ENCODE results near the gene NANP. TPM values are rescaled to one million over a fixed set of nuclear protein-coding genes. Genes with fewer than 3 reads are reported as not detected.

Gene NANP
- 5.5 TPM for polyA plus RNA-seq (2013, experiment 1 of 2)
- 5.6 TPM for polyA plus RNA-seq (2013, experiment 2 of 2)

- H3K4ac ChIP-seq (ENCODE audit: low read length), result peak within 1 kb of the TSS; percentile 85
- WGBS, 2 donors (ENCODE audit: extremely low coverage in 2 of 2, insufficient read length in 2 of 2, insufficient replicate concordance in 1 of 2), result no CpG with 5 or more reads among the region's 81 CpGs
- H3K79me1 ChIP-seq (ENCODE audit: low read depth, low read length), result peaks cover 1% of the 10 kb centered on the region
- H2BK12ac ChIP-seq (ENCODE audit: low read length), result peak within 1 kb of the TSS; percentile 58
- peak within 1 kb of the TSS; percentile 76 for H3K27ac ChIP-seq (replicated peaks; ENCODE audit: low read length)
- H3K9ac ChIP-seq (ENCODE audit: low read depth, low read length, poor library complexity), result peak within 1 kb of the TSS; percentile 95
- H3K14ac ChIP-seq (ENCODE audit: low read length), result peak within 1 kb of the TSS; percentile 100
- peaks cover 0 to 5% (median 0%) of the 10 kb centered on the region in 3 experiments for H3K27me3 ChIP-seq (ENCODE audit: control insufficient read depth in 3 of 3, insufficient read depth in 3 of 3, low read depth in 1 of 3, low read length in 3 of 3)
- H3K4me2 ChIP-seq (ENCODE audit: insufficient read depth, low read length, poor library complexity, severe bottlenecking), result peak within 1 kb of the TSS; percentile 96
- H2BK15ac ChIP-seq (ENCODE audit: low read length), result peak within 1 kb of the TSS; percentile 99
- peak within 1 kb of the TSS; percentile 74 for H2AK5ac ChIP-seq (ENCODE audit: low read depth, low read length)
- DNase-seq (ENCODE audit: low spot score), result peak; percentile 93
- peak within 1 kb of the TSS; percentile 46 for H2BK5ac ChIP-seq (ENCODE audit: low read length)
- H3K18ac ChIP-seq (ENCODE audit: low read length), result peak within 1 kb of the TSS; percentile 99
- H4K91ac ChIP-seq (ENCODE audit: low read depth, low read length, poor library complexity), result peak within 1 kb of the TSS; percentile 95
- peaks cover 0 to 12% of the 10 kb centered on the region in 2 donors for H3K36me3 ChIP-seq (replicated peaks in 1 of 2; ENCODE audit: control insufficient read depth in 2 of 2, insufficient read depth in 2 of 2, low read length in 2 of 2)
- peak within 1 kb of the TSS; percentile 97 for H2AFZ ChIP-seq (ENCODE audit: low read length)
- H2BK120ac ChIP-seq (ENCODE audit: low read depth, low read length), result peak within 1 kb of the TSS; percentile 64
- H3K23ac ChIP-seq (ENCODE audit: low read depth, low read length, poor library complexity), result peak within 1 kb of the TSS; percentile 99
- H3K4me3 ChIP-seq (ENCODE audit: low read length in 2 of 2), result peak within 1 kb of the TSS; percentile 60 to 88
- peak within 1 kb of the TSS; percentile 95 for H4K8ac ChIP-seq (ENCODE audit: low read depth, low read length)
- peaks cover 0 to 5% of the 10 kb centered on the region in 2 donors for H3K9me3 ChIP-seq (replicated peaks in 1 of 2; ENCODE audit: control insufficient read depth in 2 of 2, insufficient read depth in 1 of 2, low read depth in 1 of 2, low read length in 2 of 2)
- H3K4me1 ChIP-seq (ENCODE audit: control insufficient read depth in 2 of 2, insufficient read depth in 1 of 2, low read depth in 1 of 2, low read length in 2 of 2), result peaks cover 3 to 8% of the 10 kb centered on the region in 2 donors
Observed at GRCh38 chr20:25623736-25624499, at the start of gene NANP. TSS of gene NANP (minus strand) at chr20:25624014. CDS start at chr20:25623948, 66 bp downstream.

GRCh38 chr20:25672659-25673235, 48.9 kb upstream of the NANP start:
- Histone ChIP-seq H3K36me3 (replicated peaks in 1 of 2; ENCODE audit: control insufficient read depth in 2 of 2, insufficient read depth in 2 of 2, low read length in 2 of 2) (peaks cover 36 to 54% of the 10 kb centered on the region in 2 donors), H3K23ac (ENCODE audit: low read depth, low read length, poor library complexity) (no peak overlapping the region), H3K4me1 (ENCODE audit: control insufficient read depth in 2 of 2, insufficient read depth in 1 of 2, low read depth in 1 of 2, low read length in 2 of 2) (no peaks in the 10 kb centered on the region), H3K4me3 (ENCODE audit: low read length in 2 of 2) (no peak overlapping the region), H2BK12ac (ENCODE audit: low read length) (no peak overlapping the region), H3K4ac (ENCODE audit: low read length) (no peak overlapping the region), H2AK5ac (ENCODE audit: low read depth, low read length) (no peak overlapping the region), H2BK5ac (ENCODE audit: low read length) (no peak overlapping the region), H4K91ac (ENCODE audit: low read depth, low read length, poor library complexity) (no peak overlapping the region), H3K4me2 (ENCODE audit: insufficient read depth, low read length, poor library complexity, severe bottlenecking) (no peak overlapping the region), H4K8ac (ENCODE audit: low read depth, low read length) (no peak overlapping the region), H3K79me1 (ENCODE audit: low read depth, low read length) (no peaks in the 10 kb centered on the region), H3K27me3 (ENCODE audit: control insufficient read depth in 3 of 3, insufficient read depth in 3 of 3, low read depth in 1 of 3, low read length in 3 of 3) (no peaks in the 10 kb centered on the region), H3K14ac (ENCODE audit: low read length) (no peak overlapping the region), H2AFZ (ENCODE audit: low read length) (no peak overlapping the region), H3K18ac (ENCODE audit: low read length) (no peak overlapping the region), H3K9ac (ENCODE audit: low read depth, low read length, poor library complexity) (no peak overlapping the region), H3K27ac (replicated peaks; ENCODE audit: low read length) (no peak overlapping the region), H3K9me3 (replicated peaks in 1 of 2; ENCODE audit: control insufficient read depth in 2 of 2, insufficient read depth in 1 of 2, low read depth in 1 of 2, low read length in 2 of 2) (peaks cover 0 to 3% of the 10 kb centered on the region in 2 donors), H2BK120ac (ENCODE audit: low read depth, low read length) (no peak overlapping the region), H2BK15ac (ENCODE audit: low read length) (no peak overlapping the region)
- no peak for DNase-seq (ENCODE audit: low spot score)
- no CpG with 5 or more reads among the region's 4 CpGs for WGBS, 2 donors (ENCODE audit: extremely low coverage in 2 of 2, insufficient read length in 2 of 2, insufficient replicate concordance in 1 of 2)

DNA sequence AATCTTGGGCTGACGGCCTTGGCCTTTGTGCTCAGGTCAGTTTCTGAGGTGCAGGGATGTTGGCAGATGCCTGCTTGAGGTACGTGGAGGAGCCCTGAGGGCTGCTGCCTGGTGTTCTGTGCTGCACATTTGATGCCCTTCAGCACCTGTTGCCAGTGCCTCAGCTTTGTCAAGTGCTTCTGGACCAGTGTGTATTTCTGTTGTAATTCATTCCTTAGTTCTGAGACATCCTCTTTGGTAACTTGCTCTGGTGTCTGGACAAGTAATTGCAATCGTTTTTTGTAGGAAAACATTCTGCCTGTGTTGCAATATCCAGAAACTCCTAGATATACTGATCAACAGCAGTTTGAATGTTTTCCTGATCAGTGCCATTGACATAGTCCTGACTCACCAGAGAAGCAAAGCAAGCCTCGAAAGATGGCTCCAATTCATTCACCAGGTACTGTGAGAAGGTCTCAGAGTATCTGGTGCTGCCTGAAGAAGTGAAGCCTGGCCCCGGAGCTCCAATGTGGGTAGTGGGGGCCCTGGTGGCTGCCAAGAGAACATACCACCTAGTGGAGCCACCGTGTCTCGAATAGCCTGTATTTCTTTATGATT, 46.1 kb upstream of the NANP start:
- Histone ChIP-seq H3K4me3 (ENCODE audit: low read length in 2 of 2) (no peak overlapping the region), H2BK5ac (ENCODE audit: low read length) (no peak overlapping the region), H3K18ac (ENCODE audit: low read length) (no peak overlapping the region), H4K8ac (ENCODE audit: low read depth, low read length) (no peak overlapping the region), H3K4me2 (ENCODE audit: insufficient read depth, low read length, poor library complexity, severe bottlenecking) (no peak overlapping the region), H3K4ac (ENCODE audit: low read length) (no peak overlapping the region), H2BK120ac (ENCODE audit: low read depth, low read length) (no peak overlapping the region), H2BK12ac (ENCODE audit: low read length) (no peak overlapping the region), H3K27me3 (ENCODE audit: control insufficient read depth in 3 of 3, insufficient read depth in 3 of 3, low read depth in 1 of 3, low read length in 3 of 3) (no peaks in the 10 kb centered on the region), H3K9ac (ENCODE audit: low read depth, low read length, poor library complexity) (no peak overlapping the region), H3K14ac (ENCODE audit: low read length) (no peak overlapping the region), H3K79me1 (ENCODE audit: low read depth, low read length) (no peaks in the 10 kb centered on the region), H3K23ac (ENCODE audit: low read depth, low read length, poor library complexity) (no peak overlapping the region), H2BK15ac (ENCODE audit: low read length) (no peak overlapping the region), H2AFZ (ENCODE audit: low read length) (no peak overlapping the region), H3K9me3 (replicated peaks in 1 of 2; ENCODE audit: control insufficient read depth in 2 of 2, insufficient read depth in 1 of 2, low read depth in 1 of 2, low read length in 2 of 2) (peaks cover 0 to 3% of the 10 kb centered on the region in 2 donors), H2AK5ac (ENCODE audit: low read depth, low read length) (no peak overlapping the region), H4K91ac (ENCODE audit: low read depth, low read length, poor library complexity) (no peak overlapping the region), H3K27ac (replicated peaks; ENCODE audit: low read length) (no peak overlapping the region), H3K36me3 (replicated peaks in 1 of 2; ENCODE audit: control insufficient read depth in 2 of 2, insufficient read depth in 2 of 2, low read length in 2 of 2) (peaks cover 18 to 25% of the 10 kb centered on the region in 2 donors), H3K4me1 (ENCODE audit: control insufficient read depth in 2 of 2, insufficient read depth in 1 of 2, low read depth in 1 of 2, low read length in 2 of 2) (no peaks in the 10 kb centered on the region)
- WGBS, 2 donors (ENCODE audit: extremely low coverage in 2 of 2, insufficient read length in 2 of 2, insufficient replicate concordance in 1 of 2), result no CpG with 5 or more reads among the region's 7 CpGs
- DNase-seq (ENCODE audit: low spot score), result no peak

DNA sequence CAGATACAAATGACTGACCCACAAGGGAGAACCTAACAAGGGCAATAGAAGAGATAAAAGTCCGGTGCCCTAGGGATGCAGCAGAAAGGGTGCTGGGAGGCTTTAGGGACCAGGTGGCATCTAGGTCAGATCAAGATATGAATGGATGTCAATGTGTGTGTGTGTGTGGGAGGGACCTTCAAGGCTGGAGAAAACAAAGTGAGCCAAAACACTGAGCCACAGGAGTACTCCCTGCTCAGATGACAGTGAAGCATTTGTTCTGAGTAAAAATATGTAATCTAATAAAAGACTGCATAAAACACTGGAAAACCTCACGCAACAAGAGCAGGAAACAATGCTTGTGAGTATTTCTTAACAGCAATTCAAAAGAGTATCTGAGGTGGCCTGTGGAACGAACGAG, 44.6 kb upstream of the NANP start:
- Histone ChIP-seq H3K4me2 (ENCODE audit: insufficient read depth, low read length, poor library complexity, severe bottlenecking) (no peak overlapping the region), H2BK12ac (ENCODE audit: low read length) (no peak overlapping the region), H3K79me1 (ENCODE audit: low read depth, low read length) (no peaks in the 10 kb centered on the region), H3K27me3 (ENCODE audit: control insufficient read depth in 3 of 3, insufficient read depth in 3 of 3, low read depth in 1 of 3, low read length in 3 of 3) (no peaks in the 10 kb centered on the region), H2AK5ac (ENCODE audit: low read depth, low read length) (no peak overlapping the region), H3K4me3 (ENCODE audit: low read length in 2 of 2) (no peak overlapping the region), H3K36me3 (replicated peaks in 1 of 2; ENCODE audit: control insufficient read depth in 2 of 2, insufficient read depth in 2 of 2, low read length in 2 of 2) (peaks cover 7 to 11% of the 10 kb centered on the region in 2 donors), H3K4me1 (ENCODE audit: control insufficient read depth in 2 of 2, insufficient read depth in 1 of 2, low read depth in 1 of 2, low read length in 2 of 2) (no peaks in the 10 kb centered on the region), H3K27ac (replicated peaks; ENCODE audit: low read length) (no peak overlapping the region), H3K23ac (ENCODE audit: low read depth, low read length, poor library complexity) (no peak overlapping the region), H2AFZ (ENCODE audit: low read length) (no peak overlapping the region), H3K18ac (ENCODE audit: low read length) (no peak overlapping the region), H3K9ac (ENCODE audit: low read depth, low read length, poor library complexity) (no peak overlapping the region), H4K91ac (ENCODE audit: low read depth, low read length, poor library complexity) (no peak overlapping the region), H4K8ac (ENCODE audit: low read depth, low read length) (no peak overlapping the region), H2BK15ac (ENCODE audit: low read length) (no peak overlapping the region), H3K9me3 (replicated peaks in 1 of 2; ENCODE audit: control insufficient read depth in 2 of 2, insufficient read depth in 1 of 2, low read depth in 1 of 2, low read length in 2 of 2) (peaks cover 0 to 2% of the 10 kb centered on the region in 2 donors), H3K14ac (ENCODE audit: low read length) (no peak overlapping the region), H2BK120ac (ENCODE audit: low read depth, low read length) (no peak overlapping the region), H2BK5ac (ENCODE audit: low read length) (no peak overlapping the region), H3K4ac (ENCODE audit: low read length) (no peak overlapping the region)
- no peak for DNase-seq (ENCODE audit: low spot score)
- WGBS, 2 donors (ENCODE audit: extremely low coverage in 2 of 2, insufficient read length in 2 of 2, insufficient replicate concordance in 1 of 2), result no CpG with 5 or more reads among the region's 4 CpGs
